Uterus (tissue), 2 donors: ENCODE results near the gene PARP15.

Source experiments
- POLR2A ChIP-seq, 2 donors: fragments of 450-650 bp; IDR thresholded peaks; one replicate each; pipeline ENCODE4 v1.6.1; 2016; ENCODE audit warnings: antibody characterized with exemption in 2 of 2, mild to moderate bottlenecking in 1 of 2, moderate library complexity in 1 of 2
- TF ChIP-seq, protein P1 (sequence below), 4 experiments: fragments of 200-600 bp in 2 of 4; fragments of 450-650 bp in 2 of 4; sonication (generic) in 2 of 4; IDR thresholded peaks; one replicate each; pipeline ENCODE4 v1.5.1; 2016 to 2019; ENCODE audit warnings: antibody characterized with exemption in 4 of 4, mild to moderate bottlenecking in 2 of 4, moderate library complexity in 1 of 4

- TF ChIP-seq, protein P1, sequence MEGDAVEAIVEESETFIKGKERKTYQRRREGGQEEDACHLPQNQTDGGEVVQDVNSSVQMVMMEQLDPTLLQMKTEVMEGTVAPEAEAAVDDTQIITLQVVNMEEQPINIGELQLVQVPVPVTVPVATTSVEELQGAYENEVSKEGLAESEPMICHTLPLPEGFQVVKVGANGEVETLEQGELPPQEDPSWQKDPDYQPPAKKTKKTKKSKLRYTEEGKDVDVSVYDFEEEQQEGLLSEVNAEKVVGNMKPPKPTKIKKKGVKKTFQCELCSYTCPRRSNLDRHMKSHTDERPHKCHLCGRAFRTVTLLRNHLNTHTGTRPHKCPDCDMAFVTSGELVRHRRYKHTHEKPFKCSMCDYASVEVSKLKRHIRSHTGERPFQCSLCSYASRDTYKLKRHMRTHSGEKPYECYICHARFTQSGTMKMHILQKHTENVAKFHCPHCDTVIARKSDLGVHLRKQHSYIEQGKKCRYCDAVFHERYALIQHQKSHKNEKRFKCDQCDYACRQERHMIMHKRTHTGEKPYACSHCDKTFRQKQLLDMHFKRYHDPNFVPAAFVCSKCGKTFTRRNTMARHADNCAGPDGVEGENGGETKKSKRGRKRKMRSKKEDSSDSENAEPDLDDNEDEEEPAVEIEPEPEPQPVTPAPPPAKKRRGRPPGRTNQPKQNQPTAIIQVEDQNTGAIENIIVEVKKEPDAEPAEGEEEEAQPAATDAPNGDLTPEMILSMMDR (IDR thresholded peaks at IDR 0.05), result no peak
- no peak for TF ChIP-seq POLR2A (IDR thresholded peaks at IDR 0.05)
Measured at GRCh38 chr3:122626515-122627180, 49.2 kb downstream of the PARP15 start.
